ENCODE results near the gene VDR.

VDR gene

DNA sequence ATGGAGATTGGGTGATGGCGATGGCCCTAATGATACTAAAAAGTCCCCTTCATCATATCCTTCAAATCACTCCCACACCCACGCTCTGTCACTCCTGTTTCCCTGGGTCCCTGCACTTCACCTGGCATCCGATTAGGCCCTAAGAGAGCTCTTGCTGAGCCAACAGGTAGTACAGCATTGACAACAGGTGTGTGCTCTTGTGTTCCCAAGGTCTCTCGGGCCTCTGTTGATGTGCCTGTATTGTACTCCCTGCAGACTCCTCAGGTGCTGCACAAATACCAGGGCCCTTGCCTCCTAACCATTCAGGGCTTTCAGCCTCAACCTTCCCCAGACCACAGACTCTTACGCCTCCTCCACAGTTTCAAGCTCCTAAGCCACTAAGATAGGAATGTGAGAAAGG, 25.8 kb upstream of the VDR start:
- DNase-seq (ENCODE audit: low read depth): no peak

DNA sequence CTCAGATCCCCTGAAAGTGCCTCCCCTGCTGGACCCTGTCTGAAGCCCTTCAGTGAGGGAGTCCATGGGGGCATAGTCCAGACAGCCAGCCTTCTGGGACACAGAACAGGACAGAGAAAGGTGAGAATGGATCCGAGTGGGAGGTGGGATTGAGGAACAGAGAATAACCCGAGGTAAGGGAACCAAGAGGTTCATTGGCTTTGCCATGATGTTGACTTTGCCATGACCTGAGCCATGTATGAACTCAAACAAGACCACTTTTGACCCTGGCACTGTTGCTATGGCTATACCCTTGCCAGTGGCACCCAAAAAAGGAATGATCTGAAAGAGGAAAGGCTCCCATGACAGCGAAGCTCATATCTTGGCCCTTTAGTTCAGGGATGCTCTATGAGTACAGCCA, 22.6 kb upstream of the VDR start:
- DNase-seq (ENCODE audit: low read depth): no peak

DNA sequence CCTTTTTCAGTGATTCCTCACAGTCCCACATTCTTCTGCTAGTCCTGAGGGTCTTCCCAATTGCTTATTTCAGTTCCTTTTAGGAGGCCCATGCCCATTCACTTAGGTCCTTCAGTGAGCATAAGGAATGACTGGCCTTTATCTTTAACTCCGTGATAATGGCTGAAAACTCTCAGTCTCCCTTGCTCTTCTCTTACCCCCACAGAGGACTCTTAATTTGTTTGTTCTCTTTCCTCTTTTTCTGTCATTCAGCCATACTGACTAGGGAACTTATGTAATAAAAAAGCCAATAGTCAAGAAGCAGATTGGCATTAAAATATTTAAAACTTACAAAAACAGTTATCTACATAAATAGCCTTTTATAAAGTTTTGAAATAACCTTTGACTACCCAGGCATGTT, 17.1 kb upstream of the VDR start:
- no peak for DNase-seq (ENCODE audit: low read depth)

DNA sequence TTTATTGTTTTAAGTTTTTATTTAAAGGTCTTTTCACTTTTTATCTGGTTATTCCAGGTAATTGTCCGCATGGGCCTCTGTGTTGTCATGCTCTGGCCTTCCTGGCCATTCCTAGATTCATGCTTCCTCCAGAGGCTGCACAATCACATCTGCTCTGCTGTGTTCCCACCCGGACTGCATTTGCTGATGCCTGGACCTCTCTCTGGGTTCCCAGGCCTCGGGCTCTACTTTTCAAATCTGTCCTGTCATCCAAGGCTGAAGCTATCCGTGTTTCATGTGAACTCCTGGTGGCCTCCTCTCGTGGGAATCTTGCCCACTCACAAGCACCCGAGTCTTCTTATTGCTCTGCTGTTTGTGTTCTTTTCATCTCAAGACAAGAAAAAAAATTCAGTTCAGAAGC, 16.1 kb upstream of the VDR start:
- no peak for DNase-seq (ENCODE audit: low read depth)

DNA sequence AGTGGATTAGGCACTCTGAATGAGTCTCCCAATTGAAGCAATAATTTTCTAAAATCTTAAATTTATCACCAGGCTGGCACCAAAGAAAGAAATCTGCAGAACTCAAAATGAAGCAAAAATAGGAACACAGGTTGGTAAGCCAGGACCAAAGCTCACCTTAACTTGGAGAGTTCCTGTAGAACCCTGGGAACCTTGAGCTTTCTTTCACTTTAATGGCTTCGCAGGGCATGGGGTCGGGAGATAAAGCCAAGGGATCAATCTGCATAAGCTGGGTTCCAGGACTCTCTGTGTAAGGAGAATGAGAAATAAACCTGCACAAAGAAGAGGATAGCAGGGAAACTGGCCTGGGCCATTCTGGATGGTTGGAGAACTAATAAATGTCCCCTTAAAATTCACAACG, 8.3 kb upstream of the VDR start:
- DNase-seq (ENCODE audit: low read depth): no peak

DNA sequence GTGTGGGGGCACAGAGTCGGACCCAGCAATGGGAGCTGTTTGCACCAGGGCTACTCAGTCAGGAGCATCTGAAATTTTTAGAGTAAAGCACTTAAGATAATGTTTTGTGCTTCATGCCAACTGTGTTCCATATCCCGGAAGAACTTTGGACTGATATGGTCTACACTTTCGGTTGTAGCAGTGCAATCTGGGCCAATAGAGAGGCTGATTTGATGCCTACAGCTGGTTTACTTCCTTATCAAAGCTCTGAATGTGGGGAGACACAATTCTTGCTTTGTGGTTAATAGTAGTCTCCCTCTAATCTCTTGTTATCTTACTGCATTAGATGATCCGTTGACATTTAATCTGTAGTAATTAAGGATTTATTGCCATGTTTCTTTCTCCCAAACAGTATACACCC, 7.8 kb upstream of the VDR start:
- DNase-seq (ENCODE audit: low read depth): no peak

DNA sequence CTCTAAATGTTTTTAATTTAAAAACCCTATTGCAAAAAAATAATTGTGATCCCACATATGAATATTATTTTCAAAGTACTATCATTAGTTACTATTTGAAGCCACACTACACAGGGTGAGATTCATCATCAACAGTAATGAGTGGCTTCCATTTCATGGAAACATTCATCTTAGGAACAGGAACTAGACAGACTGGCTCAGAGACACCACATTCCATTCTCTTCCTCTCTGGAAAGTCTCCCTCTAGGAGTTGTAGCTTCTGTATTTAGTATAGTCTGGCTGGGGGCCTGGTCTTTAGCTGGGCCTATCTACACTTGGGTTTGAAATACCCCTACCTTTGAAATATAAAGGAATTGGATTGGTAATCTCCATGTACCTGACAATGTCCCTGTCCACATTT, 6.2 kb upstream of the VDR start:
- no peak for DNase-seq (ENCODE audit: low read depth)

DNA sequence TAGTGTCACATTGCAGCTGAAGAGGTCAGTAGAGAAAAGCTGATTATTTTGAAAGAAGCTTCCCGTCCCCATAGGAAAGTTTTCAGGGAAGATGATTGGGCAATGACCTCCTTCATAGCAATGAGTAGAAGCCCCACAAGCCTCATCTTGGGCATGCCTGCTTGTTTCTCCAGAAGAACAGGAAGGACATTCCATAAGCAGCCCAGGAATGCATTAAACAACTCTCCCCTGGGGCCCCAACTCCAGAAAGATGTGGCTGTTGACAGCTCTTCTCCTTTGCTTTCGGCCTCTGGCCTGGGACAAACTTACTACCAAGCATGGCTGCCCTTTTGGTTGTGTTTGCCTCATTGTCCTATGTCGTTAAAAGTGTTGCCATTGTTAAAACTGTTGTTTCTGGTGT, 5.7 kb upstream of the VDR start:
- no peak for DNase-seq (ENCODE audit: low read depth)

DNA sequence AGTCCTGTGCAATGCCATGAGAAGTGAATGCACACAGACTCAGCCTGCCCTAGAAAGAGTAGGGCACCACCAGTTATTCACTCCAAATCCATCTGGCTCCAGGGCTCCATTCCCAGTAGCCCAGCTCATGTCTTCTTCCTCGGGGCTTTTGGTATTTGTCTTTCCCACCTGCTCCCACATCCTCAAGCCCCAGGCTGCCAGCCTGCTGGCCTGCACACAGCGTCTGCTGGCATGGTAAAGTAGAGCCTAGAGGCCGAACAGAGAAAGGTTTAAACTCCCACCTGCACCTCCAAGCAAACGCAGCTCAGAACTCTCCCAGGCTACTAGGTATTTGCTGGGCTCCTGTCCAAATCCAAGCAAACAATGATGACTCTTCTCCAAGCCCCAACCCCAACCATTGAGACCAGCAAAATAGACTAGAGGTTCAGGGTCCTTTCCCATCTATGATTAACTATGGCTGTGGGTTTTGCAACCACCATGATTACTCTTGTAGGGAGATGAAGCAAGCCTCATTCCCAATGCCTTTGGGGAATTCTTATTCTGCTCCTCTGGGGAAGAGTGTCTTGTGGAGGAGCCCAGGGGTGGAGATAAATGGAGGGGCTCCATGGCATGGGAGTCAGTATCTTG, 5.2 kb upstream of the VDR start:
- DNase-seq (ENCODE audit: low read depth): no peak

DNA sequence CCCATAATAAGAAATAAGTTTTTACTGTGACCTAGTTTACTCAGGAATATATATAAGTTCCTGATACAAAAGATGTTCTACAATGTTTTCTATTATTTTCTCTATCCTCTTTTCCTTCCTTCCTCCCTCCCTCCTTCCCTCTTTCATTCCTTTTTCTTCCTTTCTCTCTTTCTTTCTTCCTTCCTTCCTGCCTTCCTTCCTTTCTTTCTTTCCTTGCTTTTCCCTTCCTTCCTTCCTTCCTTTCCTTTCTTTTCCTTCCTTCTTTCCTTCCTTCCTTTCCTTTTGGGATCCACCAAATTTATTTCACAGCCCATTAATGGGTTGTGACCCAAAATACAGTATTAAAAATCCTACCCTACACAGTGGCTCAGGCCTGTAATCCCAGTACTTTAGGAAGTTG, 3.9 kb upstream of the VDR start:
- DNase-seq (ENCODE audit: low read depth): no peak

DNA sequence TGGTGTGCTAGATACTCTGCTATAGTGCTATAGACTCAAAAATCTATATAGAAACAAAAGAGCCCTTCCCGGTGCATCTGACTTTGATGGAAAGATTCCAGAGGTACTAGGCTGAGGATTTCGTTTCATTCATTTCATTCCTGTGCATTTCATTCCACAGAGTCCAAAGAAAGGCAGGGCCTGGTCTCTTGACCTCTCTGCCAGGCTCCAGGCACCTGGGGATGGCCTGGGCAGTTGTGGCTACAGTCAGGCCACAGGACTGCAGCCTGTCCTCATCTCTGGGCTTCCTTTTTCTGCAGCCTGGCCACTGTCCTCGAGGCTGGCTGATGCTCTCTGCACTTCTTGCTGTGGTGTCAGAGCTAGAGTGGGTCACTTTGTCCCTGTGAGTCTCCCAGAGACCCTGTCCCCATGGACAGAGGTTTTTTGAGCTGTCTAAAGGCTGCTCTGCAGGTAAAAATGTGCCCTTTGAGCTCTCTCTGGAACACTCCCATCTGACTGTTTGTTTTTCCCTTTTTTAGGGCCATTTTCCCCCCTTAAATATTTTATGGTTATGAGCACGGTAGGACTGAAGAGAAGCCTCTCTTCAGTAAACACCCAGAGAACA, 3.2 kb upstream of the VDR start:
- DNase-seq (ENCODE audit: low read depth): no peak

DNA sequence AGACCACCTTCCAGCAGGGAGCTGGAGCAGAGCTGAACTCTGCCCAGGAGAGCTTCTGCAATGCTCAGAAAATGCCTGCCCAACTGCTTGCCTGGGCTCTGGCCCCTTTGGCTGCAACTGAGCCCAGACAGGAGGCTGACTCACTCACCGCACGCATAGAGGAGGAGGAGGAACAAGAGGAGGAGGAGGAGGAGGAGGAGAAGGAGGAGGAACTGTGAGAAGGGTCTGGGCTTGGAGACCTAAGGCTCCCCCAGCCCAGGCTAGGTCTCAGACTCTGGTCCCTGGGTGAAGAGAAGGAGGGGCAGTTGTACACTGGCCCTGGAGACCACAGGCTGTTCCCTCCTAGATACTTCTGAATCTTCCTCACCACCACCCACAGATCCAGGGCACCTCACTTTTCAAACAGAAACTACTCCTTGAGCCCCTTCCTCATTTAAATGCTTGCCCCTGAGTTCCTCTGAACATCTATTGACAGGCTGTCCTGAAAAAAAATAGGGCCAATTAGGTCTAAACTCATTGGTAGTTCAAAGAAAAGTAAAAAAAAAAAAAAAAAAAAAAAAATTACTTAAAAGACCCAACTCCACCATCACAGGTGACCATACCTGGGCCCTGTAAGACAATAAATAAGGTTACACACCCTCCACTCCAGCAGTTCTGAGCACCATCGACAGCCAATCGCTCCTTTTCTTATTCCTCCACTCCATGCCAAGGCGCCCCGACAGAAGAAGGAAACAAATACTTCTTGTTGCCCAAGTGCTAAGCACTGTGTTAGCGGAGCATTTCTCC, 674 bp downstream of the VDR start:
- DNase-seq (ENCODE audit: low read depth): peak; percentile 60

DNA sequence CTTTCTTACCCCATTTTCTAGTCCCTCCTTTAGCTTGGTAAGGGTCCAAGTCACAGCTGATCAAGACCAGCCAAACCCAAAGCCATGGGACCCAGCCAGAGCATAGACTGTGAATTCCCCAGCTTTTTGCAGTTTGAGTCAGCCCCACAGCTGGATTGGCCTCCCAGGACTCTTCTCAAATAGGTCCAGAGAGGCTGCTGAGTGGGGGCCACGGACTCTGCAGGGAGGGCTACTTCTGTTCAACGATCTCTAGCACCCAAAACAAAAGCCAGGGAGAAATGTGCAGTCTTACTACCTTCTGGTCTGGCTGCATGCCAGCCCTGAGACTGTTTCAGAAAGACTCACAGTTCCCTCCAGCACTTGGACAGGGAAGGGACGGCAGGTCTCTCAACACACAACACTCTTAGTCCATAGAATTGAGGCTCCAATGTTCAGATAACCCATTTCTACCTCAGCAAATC, 1.6 kb downstream of the VDR start:
- DNase-seq (ENCODE audit: low read depth): no peak

DNA sequence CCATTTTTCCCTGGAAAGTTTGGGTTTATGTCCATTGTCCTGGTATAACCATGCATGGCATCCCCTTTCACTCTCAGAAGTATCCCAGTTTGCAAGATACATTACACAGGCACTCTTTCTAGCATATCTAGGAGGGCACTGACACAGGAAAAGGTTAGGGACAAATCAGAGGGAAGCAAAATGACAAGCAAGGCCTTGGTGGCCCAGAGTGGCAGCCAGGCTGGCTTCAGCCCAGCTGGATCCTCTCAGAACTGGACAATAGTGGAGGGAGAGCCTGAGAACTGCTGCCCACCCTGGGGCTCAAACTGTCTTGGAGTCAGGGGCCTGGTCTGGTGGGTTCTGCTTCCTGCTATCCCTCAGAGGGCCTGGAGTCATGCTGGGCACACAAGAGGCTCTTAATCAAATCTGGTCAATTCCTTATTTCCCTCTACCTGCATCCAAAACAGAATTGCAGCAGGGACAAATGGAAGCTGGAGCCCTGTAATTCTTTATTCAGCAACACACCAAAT, 2.6 kb downstream of the VDR start:
- DNase-seq (ENCODE audit: low read depth): no peak

DNA sequence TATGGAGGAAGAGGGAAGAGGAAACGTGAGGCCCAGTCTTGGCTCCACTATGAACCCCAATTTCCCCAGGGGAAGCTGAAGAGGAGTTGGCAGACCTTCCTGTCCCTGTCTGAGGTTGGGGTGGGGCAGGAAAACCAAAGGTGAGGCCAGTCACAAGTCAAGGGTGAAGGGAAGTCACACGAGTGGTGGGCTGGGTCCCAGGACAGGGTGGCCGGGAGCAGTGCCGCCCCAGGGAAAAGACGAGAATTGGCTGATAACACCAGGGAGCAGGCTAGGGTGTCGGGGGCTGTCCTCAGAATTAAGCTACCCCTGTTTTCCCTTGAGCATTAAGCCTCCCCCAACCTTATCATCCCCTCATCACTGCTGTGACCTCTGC, 3.1 kb downstream of the VDR start:
- DNase-seq (ENCODE audit: low read depth): no peak

DNA sequence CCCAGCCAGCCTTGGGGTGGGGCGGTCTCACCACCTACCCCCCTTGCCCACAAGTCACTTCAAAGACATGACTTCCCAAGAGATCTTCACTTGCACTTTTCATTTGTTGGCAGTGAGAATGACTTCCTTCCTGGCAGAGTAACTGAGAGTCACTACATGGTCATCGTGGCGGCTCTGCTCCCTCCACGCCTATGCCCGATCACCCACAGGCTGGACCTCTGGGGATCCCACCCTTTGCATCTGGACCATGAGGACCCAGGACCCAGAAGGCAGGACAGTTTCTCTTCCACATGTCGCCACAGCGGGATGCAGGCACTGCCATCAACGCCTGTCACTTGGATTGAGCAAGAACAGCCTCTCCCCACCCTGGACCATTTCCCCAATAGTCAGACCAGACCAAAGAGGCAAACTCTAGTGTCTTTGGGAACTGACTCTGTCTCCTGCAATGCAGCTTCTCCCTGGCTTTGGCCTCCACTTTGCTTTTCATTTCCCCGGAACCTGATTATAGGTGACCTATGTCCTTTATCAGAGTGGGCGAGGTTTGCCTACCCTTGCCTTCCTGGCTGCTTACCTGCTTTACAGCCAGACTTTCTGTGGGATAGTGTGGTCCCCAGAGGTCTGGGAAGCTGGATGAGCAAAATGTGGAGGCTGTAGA, 3.6 kb downstream of the VDR start:
- no peak for DNase-seq (ENCODE audit: low read depth)

DNA sequence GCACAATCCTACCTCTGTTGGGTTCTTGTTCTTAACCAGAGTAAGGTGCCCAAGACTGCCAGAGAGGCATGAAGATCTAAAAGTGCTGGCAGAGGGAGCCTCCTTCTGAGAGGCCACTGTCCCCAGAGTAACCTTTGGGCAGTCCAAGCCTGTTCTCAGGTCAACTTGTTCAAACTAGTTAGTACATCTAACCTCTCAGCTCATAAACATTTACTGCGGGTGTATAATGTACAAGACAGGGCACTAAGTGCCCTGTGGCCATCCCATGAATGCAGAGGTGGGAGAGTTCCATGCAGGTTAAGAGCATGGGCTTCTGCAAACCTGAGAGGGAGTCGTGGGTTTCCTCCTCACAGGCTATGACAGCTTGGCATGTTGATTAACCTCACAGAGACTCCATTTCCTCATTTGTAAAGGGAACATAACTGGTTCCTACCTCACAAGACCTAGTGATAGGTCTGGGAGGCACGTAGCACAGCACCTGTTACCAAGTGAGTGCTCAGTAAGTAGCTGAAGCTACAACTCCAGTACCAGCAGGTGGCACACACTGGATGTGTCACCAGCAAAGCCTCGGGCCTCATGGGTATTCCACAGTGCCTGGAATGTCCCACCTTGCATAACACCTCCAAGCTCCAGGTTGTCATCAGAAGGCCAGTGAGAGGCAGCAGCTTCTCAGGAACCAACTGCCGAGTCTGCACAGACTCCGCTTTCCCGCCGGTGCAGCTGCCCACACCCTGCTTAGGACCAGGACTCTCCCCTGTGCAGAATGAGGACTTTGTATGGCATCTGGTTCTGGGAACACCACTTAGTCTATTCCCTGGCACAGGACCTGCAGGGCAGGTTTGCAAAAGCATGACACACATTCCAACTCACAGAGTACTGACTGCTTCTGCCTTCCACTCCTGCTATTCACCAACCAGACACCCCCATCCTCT, 4.4 kb downstream of the VDR start:
- no peak for DNase-seq (ENCODE audit: low read depth)

DNA sequence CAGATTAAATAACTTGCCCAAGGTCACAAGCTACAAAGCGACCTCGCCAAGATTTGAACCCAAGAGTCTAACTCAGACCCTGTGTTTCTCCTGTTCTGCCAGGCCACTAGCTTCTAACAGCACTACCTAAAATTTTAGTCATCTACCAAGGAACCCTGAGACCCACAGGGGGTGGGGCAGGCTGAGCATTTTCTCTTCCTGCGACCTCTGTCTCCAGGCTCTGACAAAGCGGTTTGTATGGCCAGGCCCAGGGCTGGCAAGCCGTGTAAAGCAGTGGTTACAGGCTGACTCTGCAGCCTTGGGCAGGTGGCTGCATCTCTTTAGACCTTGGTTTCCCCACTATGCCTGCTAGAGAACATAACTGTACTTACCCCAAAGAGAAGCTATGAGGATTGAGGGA, 5.3 kb downstream of the VDR start:
- DNase-seq (ENCODE audit: low read depth): no peak

DNA sequence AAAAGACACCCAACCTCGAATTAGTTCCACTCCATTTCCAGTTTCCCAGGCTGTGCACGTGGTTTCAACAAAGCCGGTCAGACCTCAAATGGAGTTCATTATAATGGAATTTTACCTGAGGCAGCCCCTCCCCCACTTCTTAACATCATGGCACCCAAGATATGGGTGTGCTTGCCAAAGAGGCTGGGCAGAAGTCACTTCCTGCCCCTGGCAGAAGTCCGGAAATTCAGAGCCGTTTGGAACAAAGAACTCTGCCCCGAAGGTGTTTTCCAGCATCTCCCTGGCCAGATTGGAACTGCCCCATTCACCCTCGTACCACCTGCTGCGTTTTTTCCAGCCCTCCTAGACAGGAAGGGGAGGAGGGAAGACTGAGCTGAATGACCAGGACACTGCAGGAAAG, 8.2 kb downstream of the VDR start:
- DNase-seq (ENCODE audit: low read depth): no peak

DNA sequence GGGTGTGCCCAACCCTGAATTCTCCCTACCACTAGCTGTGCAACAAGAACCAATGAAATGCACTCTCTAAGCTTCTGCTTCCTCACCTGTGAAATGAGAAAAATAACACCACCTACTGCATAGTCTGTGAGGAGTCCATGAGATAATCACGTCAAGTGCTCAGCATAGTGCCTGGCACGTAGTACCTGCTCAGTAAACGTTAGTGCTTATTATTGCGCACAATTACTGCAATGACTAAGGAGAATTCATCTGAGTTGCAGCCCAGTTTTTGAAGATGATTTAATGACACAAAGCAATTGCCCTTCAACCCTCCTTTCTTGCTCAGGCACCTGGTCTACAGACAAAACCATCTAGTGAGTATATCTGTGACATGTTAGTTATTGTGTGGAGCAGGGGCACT, 8.8 kb downstream of the VDR start:
- no peak for DNase-seq (ENCODE audit: low read depth)

DNA sequence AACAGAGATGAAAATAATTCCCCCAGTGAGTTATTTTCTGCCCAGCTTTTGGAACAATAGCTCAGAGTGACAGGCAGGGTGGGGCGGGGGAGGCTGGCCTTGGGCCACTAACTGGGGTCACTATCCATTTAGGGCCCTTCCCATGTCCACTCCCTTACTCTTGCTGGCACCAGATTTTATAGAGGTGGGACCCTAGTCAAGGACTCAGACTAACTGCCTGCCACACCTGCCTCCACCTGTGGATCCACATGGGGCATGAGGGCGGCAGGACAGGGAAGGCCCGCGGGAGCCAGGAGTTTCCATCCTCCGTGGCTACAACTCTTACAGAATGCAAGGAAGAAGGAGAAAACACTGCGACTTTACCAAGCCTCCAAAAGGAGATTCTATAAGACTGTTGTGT, 10.1 kb downstream of the VDR start:
- DNase-seq (ENCODE audit: low read depth): no peak

DNA sequence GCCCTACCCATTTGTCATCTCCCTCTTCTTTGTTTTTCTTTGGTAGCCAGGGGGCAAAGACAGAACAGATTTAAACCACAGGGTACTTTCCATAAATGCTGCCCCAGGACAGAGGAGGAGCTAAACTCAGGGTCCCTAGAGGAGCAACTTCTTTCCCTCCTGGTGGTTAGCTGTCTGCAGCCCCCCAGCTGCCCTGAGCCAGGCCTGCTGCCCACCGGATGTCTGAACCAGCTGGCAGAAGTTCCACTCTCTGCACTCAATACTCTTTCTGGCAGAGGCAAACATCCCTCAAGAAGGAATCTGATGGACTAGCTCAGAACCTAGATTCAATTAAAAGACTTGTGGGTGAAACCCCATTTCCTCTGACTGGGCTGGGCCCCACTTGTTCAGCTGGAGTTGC, 10.7 kb downstream of the VDR start:
- no peak for DNase-seq (ENCODE audit: low read depth)

Measured in activated T-cell treated with anti-CD3 and anti-CD28 coated beads for 24 hours (primary cell).